Esophagus squamous epithelium (tissue), 5 donors: ENCODE data around the gene PRKCB. TPM values are rescaled to one million over a fixed set of nuclear protein-coding genes. Genes with fewer than 3 reads are reported as not detected.

Experiments
- DNase-seq: peaks from one replicate; lab custom pipeline; 2025; lab: John Stamatoyannopoulos, UW
- H3K27ac ChIP-seq, 4 donors: fragments of 200-600 bp; sonication (generic); one replicate each; pipeline ENCODE4 v1.5.1; 2016 to 2019; ENCODE audit warnings: mild to moderate bottlenecking in 1 of 4
- H3K27me3 ChIP-seq, 4 donors: fragments of 200-600 bp; sonication (generic); 1 replicate in 3 of 4; 2 replicates in 1 of 4; pipeline versions ENCODE4 v1.5.1 to v1.6.0; 2017 to 2021; ENCODE audit warnings: antibody characterized with exemption in 1 of 4
- H3K36me3 ChIP-seq, 3 donors: fragments of 200-600 bp; sonication (generic); one replicate each; pipeline ENCODE4 v1.5.1; 2016 to 2019
- H3K4me1 ChIP-seq, 3 donors: fragments of 200-600 bp; sonication (generic); one replicate each; pipeline ENCODE4 v1.5.1; 2017 to 2019
- H3K4me3 ChIP-seq, 4 donors: fragments of 200-600 bp; sonication (generic); 1 replicate in 3 of 4; 2 replicates in 1 of 4; pipeline ENCODE4 v1.5.1; 2016 to 2019; ENCODE audit warnings: mild to moderate bottlenecking in 2 of 4, moderate library complexity in 1 of 4
- H3K9me3 ChIP-seq, 3 donors: fragments of 200-600 bp; sonication (generic); one replicate each; pipeline ENCODE4 v1.5.1; 2016 to 2019
- POLR2A ChIP-seq, 4 donors: fragments of 450-650 bp; IDR thresholded peaks; one replicate each; pipeline ENCODE4 v1.6.1; 2017; ENCODE audit warnings: antibody characterized with exemption in 4 of 4, mild to moderate bottlenecking in 4 of 4, moderate library complexity in 3 of 4
- WGBS, 2 donors: methylation state at CpG; one replicate each; pipeline ENCODE4 v1.1.5; 2018; 5-methylcytosine and 5-hydroxymethylcytosine counted together
- intact Hi-C: fragments of 100-400 bp; cut with DNase I; formaldehyde crosslinking; loops from one replicate; pipeline ENCODE4 v1.15.0; 2022
- total RNA-seq, 4 donors: library from RNA; depleted of rRNA; stranded (reverse); fragments of >200 nt; gene quantifications; one replicate each; pipeline ENCODE4 v1.1.0, GENCODE V29; 2016
- TF ChIP-seq, protein P1 (sequence below), 6 experiments: fragments of 450-650 bp in 4 of 6; fragments of 200-600 bp in 2 of 6; sonication (generic) in 2 of 6; IDR thresholded peaks; one replicate each; pipeline ENCODE4 v1.5.1; 2016 to 2019; ENCODE audit warnings: antibody characterized with exemption in 6 of 6, mild to moderate bottlenecking in 4 of 6, moderate library complexity in 4 of 6
- donor health status: DM: yes; HTN: yes; CAD: no.

Gene PRKCB
- total RNA-seq, 4 donors from 2014 or later: 0.38 to 4.0 (median 1.7) TPM

DNA sequence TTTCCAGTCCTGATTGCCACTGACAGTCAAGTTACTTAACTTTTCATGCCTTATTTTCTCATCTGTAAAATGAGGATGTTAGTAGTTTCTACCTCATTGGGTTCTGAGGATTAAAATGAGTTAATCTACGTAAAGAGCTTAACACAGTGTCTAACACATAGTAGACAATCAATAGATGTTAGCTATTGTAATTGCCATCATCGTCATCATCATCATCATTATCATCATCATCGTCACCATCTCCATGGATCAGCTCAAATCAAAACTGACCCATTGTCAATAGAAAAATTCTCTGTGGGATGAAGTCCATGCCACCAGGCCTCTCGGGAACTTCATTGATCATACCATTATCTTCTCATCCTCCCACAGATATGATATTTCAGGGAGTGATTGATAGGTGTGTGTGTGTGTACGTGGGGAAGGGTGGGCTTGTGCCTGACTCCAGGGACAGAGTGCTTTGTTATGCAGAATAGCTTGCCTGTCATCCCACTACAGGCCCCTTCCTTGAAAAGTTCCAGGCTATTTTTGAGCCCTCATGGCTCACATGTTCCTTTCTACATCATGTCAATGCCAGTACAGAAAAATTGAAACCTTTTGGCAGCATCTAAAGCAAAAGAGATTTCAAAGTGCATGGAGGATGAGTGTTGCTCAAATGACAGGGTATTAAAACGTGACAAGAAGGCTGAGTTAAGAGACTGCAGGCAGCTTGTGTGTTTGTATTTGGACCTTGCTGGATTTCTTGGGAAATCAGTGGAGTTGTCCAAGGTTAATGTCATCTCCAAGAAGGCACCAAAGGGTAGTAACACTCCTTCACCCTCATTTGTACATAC, 133.9 kb downstream of the PRKCB start:
- intact Hi-C loops: no loop called here
- H3K27me3 ChIP-seq: no peaks in the 10 kb centered on the region
- H3K9me3 ChIP-seq: no peaks in the 10 kb centered on the region
- TF ChIP-seq POLR2A (IDR thresholded peaks at IDR 0.05): no peak
- TF ChIP-seq, protein P1, sequence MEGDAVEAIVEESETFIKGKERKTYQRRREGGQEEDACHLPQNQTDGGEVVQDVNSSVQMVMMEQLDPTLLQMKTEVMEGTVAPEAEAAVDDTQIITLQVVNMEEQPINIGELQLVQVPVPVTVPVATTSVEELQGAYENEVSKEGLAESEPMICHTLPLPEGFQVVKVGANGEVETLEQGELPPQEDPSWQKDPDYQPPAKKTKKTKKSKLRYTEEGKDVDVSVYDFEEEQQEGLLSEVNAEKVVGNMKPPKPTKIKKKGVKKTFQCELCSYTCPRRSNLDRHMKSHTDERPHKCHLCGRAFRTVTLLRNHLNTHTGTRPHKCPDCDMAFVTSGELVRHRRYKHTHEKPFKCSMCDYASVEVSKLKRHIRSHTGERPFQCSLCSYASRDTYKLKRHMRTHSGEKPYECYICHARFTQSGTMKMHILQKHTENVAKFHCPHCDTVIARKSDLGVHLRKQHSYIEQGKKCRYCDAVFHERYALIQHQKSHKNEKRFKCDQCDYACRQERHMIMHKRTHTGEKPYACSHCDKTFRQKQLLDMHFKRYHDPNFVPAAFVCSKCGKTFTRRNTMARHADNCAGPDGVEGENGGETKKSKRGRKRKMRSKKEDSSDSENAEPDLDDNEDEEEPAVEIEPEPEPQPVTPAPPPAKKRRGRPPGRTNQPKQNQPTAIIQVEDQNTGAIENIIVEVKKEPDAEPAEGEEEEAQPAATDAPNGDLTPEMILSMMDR (IDR thresholded peaks at IDR 0.05): no peak
- H3K4me1 ChIP-seq: no peaks in the 10 kb centered on the region
- DNase-seq: no peak
- WGBS, 2 donors: 61 to 70% methylated on average over 6 of the region's 6 CpGs
- no peaks in the 10 kb centered on the region for H3K36me3 ChIP-seq
- H3K27ac ChIP-seq: no peak overlapping the region
- H3K4me3 ChIP-seq: no peak overlapping the region

DNA sequence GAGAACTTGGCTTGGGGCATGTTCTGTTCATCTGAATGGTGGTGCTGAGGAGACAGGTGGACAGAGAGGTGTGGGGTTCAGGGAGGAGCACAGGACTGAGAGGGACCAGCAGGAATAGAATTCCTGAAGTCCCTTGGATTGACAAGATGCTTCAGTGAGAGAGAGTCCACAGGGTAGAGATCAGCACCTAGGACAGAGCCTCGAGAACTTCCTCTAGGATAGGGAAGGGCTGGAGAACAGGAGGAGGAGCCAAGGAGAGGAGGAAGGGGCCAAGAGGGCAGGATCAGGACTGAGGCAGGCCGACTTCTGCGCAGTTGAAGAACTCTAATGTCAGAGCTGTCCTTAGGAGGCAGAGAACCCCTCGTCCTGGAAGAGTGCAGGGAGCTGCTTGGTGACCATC, 138.4 kb downstream of the PRKCB start:
- H3K4me1 ChIP-seq: no peaks in the 10 kb centered on the region
- no peak for DNase-seq

DNA sequence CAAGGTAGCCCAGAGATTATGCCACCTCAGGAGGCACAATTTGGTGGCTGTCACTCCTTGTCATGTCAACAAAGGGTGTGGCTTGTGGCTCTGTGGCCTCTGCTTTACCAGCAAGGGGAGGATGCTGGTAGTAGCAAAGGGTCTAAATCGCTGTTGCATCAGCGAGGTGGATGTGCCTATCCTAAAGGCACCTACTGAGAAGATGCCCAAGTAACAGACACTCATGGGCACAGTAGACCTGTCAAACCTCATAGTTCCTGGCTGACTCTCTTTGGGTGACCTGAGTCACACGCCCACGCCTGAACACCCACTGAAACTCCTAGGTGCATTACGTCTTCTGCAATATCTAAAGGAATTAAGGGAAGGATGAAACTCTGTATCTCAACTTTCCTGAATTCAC, 139.5 kb downstream of the PRKCB start:
- no peaks in the 10 kb centered on the region for H3K9me3 ChIP-seq
- intact Hi-C loops: no loop called here
- no peak for DNase-seq
- no peak overlapping the region for H3K27ac ChIP-seq
- H3K4me1 ChIP-seq: no peaks in the 10 kb centered on the region
- 72 to 100% methylated on average over 3 to 5 of the region's 5 CpGs for WGBS, 2 donors
- H3K4me3 ChIP-seq: no peak overlapping the region
- no peaks in the 10 kb centered on the region for H3K36me3 ChIP-seq
- no peaks in the 10 kb centered on the region for H3K27me3 ChIP-seq
- TF ChIP-seq, protein P1 (IDR thresholded peaks at IDR 0.05): no peak
- no peak for TF ChIP-seq POLR2A (IDR thresholded peaks at IDR 0.05)

More for the DNA sequence above, 138.4 kb downstream of the PRKCB start:
- Histone ChIP-seq H3K27ac (no peak overlapping the region), H3K27me3 (no peaks in the 10 kb centered on the region), H3K36me3 (no peaks in the 10 kb centered on the region), H3K4me3 (no peak overlapping the region), H3K9me3 (no peaks in the 10 kb centered on the region)
- WGBS, 2 donors: 22 to 37% methylated on average over 4 of the region's 4 CpGs
- intact Hi-C loops: no loop called here
- no peak for TF ChIP-seq POLR2A (IDR thresholded peaks at IDR 0.05)
- TF ChIP-seq, protein P1 (IDR thresholded peaks at IDR 0.05): no peak

DNA sequence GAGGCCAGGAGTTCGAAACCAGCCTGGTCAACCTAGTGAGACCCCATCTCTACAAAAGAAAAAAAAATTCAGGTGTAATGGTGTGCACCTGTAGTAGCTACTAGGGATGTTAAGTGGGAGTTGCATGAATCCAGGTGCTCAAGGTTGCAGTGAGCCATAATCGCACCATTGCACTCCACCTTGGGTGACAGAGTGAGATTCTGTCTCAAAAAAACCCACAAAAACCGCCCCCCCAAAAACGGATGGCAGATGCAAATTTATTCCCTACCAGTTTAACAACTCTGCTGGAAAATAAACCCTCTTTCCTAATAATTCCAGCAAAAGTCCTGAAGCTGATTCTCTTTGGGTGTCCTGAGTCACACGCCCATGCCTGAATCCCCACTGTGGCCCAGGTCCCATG, 140.3 kb downstream of the PRKCB start:
- H3K27me3 ChIP-seq: no peaks in the 10 kb centered on the region
- TF ChIP-seq, protein P1 (IDR thresholded peaks at IDR 0.05): no peak
- no peak for TF ChIP-seq POLR2A (IDR thresholded peaks at IDR 0.05)
- DNase-seq: no peak
- no peaks in the 10 kb centered on the region for H3K36me3 ChIP-seq
- H3K27ac ChIP-seq: no peak overlapping the region
- H3K4me3 ChIP-seq: no peak overlapping the region
- 61 to 74% methylated on average over 4 to 5 of the region's 5 CpGs for WGBS, 2 donors
- H3K9me3 ChIP-seq: no peaks in the 10 kb centered on the region
- intact Hi-C loops: no loop called here
- no peaks in the 10 kb centered on the region for H3K4me1 ChIP-seq

DNA sequence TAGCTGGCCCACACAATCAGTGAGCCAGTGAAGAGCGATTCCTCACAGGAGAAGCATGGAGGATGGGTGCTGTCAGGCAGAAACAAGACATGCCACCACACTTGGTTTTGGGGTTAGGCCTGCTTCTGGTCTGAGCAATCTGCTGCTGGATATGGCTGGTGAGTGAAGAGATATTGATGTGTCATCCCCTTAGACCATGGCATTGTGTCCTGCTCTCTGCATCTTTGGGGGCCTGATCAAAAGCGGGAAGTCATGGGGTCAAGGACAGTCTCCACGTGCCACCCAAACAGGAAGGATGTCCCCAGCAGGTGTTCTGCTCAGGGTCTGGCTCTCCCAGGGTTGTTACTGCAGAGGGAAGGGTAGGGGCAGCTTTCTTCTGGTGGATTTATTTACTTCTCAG, 140.7 kb downstream of the PRKCB start:
- WGBS, 2 donors: 31 to 48% methylated on average over 2 of the region's 3 CpGs

More for the DNA sequence above, 140.7 kb downstream of the PRKCB start:
- intact Hi-C loops: no loop called here
- Histone ChIP-seq H3K9me3 (no peaks in the 10 kb centered on the region), H3K27me3 (no peaks in the 10 kb centered on the region), H3K27ac (no peak overlapping the region), H3K36me3 (no peaks in the 10 kb centered on the region), H3K4me1 (no peaks in the 10 kb centered on the region), H3K4me3 (no peak overlapping the region)
- TF ChIP-seq POLR2A (IDR thresholded peaks at IDR 0.05): no peak
- TF ChIP-seq, protein P1 (IDR thresholded peaks at IDR 0.05): no peak
- no peak for DNase-seq
